T1000 (cell line): ENCODE data around the gene PLCH1.

Source experiments
- DNase-seq: peaks from one replicate; lab custom pipeline; 2025; ENCODE audit warnings: mixed read lengths; lab: John Stamatoyannopoulos, UW

The PLCH1 gene

DNA sequence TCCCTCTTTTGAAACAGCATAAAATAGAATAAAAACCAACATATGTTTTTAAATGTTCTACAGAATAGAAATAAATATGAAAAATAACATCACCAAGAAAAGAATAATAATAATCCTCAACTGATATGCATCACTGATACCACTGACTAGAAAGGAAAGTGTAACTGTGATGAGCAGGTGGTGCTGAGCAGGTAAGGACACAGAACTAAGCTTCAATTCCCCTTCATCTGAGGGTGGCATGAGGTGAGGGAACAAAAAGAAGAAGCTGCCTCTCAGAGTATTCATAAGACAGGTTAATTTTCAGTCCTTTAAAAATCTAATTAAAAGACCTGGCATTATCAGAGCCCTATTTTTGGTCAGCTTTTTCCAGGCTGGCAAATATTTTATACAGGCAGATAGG is 216.3 kb downstream of the PLCH1 start:
- no peak for DNase-seq

DNA sequence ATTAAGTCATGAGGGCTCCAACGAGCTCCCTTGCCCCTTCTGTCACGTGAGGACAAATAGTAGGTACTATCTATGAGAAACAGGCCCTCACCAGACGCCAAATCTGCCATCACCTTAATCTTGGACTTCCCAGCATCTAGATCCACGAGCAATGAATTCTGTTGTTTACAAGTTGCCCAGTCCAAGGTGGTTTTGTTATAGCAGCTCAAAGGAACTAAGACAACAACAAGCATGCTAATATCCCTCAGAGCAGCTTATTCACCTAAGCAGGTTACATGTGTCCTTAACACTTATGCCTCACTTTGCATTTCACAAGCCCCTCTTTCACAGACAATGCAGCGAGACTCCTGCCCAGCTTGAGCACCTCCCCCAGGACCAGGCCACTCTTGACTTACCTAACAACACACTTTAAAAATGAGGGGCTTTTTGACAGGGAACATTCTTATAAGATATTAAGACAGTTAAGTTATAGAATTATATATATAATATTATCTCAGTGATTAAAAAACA is 219.5 kb downstream of the PLCH1 start:
- no peak for DNase-seq

DNA sequence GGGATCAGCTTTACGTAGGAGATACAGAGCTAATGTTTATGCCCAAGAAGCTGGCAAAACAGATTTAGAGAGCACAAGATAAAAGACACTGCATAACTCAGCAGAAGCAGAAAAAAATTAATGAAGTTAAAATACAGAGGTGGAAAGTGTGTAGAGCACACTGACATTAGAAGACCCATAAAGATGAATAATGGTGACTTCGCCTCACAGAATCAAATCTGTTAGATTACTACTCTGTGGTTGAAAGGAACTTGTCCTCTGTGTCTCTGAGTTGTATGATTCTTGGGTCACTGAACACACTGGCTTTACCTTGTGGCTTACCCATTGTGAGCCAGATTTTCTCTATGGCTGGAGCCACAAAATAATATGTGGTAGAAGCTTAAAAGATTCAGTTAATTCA is 224.4 kb downstream of the PLCH1 start:
- no peak for DNase-seq

DNA sequence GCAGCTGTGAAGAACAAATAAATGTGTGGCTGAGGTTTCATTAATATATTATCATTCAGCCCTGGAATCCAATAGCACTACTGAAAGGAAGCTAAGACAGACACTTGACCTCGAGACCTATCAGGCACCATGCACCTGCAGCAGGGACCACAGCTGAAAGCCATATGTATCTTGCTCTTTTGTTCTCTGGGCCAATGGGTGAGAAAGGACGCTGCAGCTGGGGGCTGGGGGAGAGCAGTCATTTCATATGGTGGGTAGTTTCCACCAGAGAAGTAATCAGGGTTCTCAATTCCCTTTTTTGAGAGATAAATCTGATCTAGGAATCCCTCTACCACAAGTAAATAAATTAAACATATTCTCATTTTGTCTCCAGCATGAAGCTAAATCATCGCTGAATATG is 225.8 kb downstream of the PLCH1 start:
- DNase-seq: no peak

DNA sequence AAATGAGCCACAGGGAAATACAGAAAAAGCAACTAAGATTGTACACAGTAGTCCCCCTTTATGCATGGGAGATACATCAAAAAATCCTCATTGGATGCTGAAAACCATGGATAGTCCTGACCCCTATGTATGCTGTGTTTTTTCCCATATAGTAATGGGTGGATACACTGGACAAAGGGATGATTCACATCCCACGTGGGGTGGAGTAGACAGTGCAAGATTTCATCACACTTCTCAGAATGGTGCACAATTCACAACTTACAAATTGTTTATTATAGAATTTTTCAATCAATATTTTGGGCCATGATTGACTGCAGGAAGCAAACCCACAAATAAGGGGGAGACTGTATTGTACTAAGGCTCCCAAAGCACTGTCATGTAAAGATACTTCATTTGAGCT is 227.0 kb downstream of the PLCH1 start:
- DNase-seq: no peak

DNA sequence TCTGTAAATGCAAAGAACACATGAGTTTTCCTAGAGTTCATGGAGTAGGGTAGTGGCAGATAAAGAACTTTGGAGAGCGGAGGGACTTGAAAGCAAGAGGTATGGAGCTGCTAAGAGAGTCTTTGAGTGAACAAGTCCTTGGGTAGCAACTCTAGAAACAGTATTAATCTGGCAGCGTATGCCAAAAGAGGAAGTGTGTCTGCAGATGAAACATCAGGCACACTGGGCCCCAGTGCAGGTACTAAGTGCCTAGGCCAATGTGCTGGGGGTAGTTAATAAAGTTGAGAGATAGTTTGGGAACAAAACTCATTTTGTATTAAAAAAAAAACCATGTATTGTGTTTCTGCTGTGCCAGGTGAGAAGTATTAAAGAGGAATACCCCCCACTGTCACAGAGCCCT is 228.4 kb downstream of the PLCH1 start:
- no peak for DNase-seq

DNA sequence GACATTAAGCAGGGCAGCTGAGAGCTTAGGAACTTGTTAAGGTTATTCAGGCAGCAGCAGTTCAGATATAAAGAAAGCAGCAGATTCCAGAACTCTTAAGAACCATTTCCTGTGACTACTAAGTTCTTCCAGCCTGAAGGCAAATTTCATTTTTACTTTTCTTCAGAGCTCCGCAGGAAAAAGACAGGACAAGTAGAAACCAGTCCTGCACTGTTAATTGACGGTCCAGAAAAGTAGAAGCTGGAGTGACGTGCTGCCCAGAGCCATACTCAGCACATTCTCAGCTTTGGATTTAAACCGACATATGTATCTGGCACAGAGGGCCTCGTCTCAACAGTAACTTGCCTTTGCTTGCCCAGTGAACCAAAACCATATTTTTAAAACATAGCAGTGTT is 232.0 kb downstream of the PLCH1 start:
- no peak for DNase-seq

DNA sequence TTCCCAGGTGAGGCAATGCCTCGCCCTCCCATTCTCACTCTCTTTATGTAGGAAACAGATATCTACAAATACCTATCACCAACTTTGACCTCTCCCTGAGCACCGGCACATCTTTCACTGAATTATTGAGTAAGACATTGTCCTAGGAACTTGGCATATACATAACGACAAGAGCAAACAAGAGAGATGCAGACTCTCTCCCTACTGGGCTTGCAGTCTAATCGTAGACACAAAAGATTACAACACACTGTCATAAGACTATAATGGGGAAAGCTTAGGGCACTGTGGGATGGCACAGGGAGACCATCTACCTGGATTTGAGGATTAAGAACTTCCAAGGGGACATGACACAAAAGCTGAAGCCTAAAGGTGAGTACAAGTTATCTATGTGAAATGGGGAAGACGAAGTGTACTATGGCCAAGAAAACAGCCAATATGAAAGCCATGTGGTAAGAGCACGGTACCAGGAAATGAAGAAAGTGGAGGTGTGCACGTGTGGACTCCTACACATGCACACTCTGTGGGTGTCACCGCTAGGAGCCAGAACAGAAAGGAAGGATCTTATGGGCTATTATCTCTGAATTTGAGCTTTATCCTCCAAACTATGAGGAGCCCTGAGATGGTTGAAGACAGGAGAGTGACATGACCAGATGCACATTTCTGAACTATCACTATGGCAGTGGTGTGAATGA is 232.6 kb downstream of the PLCH1 start:
- no peak for DNase-seq

DNA sequence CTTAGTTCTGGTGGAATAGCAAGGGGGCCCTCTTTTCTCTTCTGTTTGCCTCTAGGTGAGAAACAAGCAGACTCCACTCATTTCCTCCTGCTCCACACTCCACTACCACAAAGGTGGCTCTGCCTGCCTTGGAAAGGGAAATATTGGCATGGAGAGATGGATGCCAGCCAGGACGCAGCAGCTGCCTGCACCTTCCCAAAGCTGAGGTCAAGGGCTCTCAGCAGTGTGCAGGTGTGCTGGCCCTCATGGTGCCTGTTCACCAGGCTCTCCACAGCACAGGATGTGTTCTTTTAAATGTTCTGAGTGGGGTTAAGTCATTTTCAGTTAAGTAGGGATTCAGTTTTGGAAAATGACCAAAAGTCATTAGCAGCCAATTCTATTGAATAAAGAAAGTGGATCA is 240.2 kb downstream of the PLCH1 start:
- no peak for DNase-seq

DNA sequence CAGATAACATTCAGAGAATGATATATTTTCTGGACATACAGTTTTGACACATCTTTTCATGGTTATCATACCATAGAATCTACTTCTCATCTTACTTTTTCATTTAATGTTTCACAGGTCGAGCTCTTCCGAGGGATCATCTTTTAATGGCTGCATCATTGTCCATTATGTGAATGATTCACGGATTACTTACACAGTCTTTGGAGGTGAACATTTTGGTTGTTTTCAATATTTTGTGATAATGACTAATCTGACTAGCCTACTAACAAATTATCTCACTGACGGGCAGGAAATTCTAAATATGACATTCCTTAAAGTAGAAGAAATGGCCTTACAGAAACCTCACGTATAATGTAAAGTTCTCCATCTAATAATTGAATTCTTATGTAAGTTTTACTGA is 242.2 kb downstream of the PLCH1 start:
- no peak for DNase-seq

DNA sequence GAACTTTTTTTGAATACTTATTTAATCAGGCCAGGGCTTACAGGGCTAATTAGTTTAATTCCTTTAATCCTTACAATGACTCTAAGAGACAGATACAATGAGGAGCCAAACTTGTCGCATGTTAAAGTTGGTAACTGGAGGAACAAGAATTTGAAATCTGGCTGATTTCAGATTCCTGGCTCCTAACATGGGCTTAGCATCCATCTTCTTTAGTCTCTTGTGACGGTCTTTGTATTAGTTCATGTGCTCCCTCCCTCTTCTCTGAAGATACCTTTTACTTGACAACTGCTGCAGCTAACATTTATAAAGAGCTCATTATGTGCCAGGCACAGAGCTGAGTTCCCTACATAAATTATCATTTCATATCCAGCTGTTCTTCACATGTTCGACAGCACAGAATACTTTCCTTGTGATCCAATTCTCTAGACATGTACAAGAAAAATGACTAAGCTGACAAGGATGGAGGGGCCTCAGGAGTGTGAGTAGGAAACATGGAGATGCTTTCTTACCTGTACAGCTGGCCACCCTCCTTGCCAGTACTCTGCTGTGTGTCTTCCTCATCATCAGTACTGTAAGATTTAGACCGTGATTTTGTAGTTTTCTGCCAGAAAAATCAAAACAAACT is 244.6 kb downstream of the PLCH1 start:
- no peak for DNase-seq

DNA sequence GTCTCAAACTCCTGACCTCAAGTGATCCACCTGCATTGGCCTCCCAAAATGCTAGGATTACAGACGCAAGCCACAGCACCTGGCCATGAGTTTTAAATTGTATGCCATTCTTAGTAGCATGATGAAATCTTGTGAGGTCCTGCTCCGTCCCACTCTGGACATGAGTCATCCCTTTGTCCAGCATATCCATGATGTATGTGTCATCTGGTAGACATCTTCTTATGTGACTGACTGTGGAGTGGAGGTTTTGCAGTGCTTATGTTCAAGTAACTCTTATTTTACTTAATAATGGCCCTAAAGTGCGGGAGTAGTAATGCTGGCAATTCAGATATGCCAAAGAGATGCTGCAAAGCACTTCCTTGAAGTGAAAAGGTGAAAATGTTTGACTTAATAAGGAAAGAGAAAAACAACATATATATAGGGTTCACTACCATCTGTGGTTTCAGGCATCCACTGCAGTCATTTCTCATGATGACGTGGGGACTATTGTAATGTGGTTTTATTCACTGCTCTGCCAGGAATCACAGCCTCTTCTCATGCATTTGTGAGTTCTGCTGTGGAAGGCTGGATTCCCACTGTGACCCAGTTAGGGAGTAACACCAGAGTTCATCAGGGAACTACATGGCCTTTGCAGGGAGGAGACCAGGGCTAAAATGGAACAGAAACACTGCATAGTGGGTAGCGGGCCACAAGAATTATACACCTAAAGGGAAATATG is 246.8 kb downstream of the PLCH1 start:
- DNase-seq: peak; percentile 13

- no peak for DNase-seq
These were observed 248.7 kb downstream of the PLCH1 start for GRCh38 chr3:155496206-155496605.

DNA sequence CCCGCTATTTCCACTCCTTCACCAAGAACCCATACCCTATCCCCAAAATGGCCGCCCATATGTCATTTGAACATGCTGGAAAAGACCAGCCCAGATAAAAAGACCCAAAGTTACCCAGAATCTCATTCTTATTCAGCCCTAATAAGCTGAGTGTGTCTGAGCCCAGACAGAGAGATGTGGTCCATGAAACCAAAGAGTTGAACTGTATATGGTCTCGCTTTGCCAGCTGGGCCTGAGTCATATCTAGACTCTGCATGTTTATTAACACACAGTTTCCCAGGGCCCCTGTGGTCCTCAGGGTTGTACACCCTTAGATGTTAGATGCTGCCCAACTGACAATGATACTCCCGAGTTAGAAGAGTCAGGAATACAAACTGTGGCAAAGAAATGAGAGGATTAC is 249.5 kb downstream of the PLCH1 start:
- no peak for DNase-seq

DNA sequence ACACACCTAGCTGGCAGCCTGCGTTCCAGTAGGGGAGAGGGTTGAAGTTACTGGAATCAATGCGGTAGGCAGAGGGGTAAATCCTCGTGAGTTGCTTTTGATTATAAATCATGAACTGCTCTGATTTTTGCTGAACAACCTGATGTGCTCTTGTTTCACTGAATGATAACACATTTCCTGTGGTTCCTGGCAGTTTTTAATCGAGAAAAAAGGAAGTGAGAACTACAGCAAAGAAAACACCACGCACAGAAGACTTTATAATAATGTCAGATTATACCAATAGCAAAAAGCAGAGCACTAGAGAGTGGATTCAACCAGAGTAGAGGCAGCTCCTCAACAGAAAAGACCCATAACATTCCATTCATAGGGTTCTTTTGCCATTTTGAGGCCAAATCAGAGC is 250.5 kb downstream of the PLCH1 start:
- no peak for DNase-seq

DNA sequence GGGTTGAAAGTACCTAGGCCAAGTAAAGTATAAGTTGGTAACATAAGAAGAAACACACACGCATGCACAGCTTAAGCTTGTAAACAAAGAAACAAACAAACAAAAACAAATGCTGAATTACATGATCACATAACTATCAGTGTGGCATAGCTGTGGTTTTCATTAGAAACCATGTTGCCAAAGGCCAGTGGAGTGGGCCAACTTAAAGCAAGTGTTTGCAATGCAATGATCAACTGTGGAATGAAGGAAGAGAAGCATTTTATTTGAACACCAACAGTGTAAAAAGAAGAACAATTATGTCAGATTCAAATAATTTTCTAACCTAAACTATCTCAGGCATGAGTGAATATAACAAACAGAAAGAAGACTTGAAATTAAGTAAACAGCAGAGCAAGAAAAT is 252.0 kb downstream of the PLCH1 start:
- DNase-seq: no peak

DNA sequence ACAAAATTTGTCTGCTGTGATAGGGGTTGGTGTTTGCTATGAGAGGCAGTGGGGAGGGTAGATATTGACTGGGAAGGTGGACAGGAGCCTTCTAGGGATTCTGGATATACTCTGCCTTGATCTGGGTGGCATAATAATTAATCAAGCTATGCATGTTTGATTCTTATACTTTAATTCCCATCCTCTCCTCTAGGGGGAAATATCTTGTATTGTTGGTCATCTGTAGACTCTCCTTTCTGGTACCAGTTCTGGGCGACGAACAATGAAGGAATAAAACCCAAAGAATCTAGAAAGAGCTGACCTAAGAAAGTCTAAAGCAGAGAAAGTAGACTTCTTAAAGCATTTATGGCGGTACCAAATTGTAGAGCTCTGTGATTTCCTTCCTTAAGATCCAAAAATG is 253.2 kb downstream of the PLCH1 start:
- no peak for DNase-seq

GRCh38 chr3:155488671-155489070 is 256.2 kb downstream of the PLCH1 start:
- DNase-seq: no peak

DNA sequence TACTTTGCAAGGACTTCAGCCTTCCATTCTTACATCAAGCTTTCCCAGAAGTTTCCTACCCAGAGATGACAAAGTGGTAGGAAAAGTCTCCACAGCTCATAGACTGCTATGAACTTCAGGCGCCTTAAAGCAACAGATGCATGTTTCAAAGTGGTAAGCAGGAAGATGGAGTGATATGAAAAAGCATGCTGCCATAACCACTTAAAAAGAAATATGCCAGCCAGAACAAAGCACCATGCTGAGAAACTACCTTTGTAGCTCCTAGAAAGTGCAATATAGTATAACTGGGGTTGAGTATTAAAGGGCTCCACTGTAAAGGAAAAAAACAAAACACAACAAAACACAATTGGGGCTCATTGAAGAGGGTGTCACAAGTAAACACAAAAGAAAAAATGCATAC is 259.0 kb downstream of the PLCH1 start:
- DNase-seq: no peak

DNA sequence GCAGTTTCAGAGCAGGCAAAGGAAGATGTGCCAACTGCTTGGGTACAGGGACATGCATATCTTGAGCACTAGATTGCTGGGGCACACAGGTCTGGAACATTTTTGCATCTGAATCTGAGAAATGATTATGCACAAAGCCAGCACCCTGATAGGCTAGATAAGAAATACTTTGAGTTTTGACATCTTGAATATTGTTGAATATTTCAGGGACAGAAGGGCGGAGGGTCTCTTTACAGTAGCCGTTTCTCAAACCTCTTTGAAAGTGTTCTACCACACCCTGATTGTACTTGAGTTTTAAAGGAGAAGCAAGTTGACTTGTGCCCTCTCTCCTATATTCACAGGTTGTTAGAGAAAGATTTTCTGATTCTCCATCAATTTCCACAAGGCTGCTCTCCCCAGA is 263.3 kb downstream of the PLCH1 start:
- no peak for DNase-seq

GRCh38 chr3:155481089-155481488 is 263.8 kb downstream of the PLCH1 start:
- DNase-seq: no peak

- DNase-seq: no peak
These were observed 279.2 kb downstream of the PLCH1 start for GRCh38 chr3:155465664-155466063.

DNA sequence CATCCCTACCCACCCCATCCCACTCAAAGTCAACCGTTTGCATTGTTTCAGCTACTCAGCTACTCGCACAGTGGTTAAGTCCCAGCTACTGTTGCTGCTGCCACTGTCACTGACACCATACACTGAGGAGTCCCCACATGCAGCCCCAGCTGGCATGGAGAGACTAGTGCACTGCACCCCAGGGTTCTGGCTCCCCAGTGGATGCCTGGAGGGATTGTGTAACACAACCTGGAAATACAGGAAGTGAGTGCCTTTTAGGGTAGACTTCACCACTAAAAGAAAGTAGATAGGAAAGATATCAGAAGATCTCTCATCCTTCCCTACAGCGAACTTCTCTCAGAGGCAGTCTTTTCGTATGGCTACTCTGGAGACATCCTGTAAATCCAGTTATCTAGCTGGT is 282.2 kb downstream of the PLCH1 start:
- DNase-seq: no peak
